Activated T-helper 1 cell treated with anti-CD3 and anti-CD28 coated beads, Interleukin-12 subunit alpha, Interleukin-12 subunit beta, Interleukin-2, Interleukin-4 antibody, amounts not matched to agents 30 ng/mL and 10 ng/mL and 1 ng/mL, durations not matched to agents 14 hours and 24 hours and 36 hours (primary cell): Measurements from ENCODE around the gene HES6. TPM values are rescaled to one million over a fixed set of nuclear protein-coding genes. Genes with fewer than 3 reads are reported as not detected.
A peak's percentile ranks its signal among the peaks of the same experiment; 100 is the strongest.

ENCODE experiments used
- DNase-seq: peaks from one replicate; pipeline ENCODE4 v3.0.0; 2021; ENCODE audit warnings: low spot score
- H3K27ac Mint-ChIP-seq: one replicate; pipeline ENCODE4 v1.8.0; 2021; ENCODE audit warnings: mild to moderate bottlenecking, mixed read lengths
- H3K27me3 Mint-ChIP-seq: one replicate; pipeline ENCODE4 v1.8.0; 2022; ENCODE audit warnings: mild to moderate bottlenecking, moderate library complexity, mixed read lengths; ENCODE audit not compliant: insufficient read depth
- H3K36me3 Mint-ChIP-seq: one replicate; pipeline ENCODE4 v1.8.0; 2021; ENCODE audit warnings: low read depth, mixed read lengths
- H3K4me1 Mint-ChIP-seq: one replicate; pipeline ENCODE4 v1.8.0; 2021; ENCODE audit warnings: low read depth, mixed read lengths
- H3K4me3 Mint-ChIP-seq: one replicate; pipeline ENCODE4 v1.8.0; 2021; ENCODE audit warnings: mild to moderate bottlenecking, moderate library complexity, mixed read lengths
- H3K9me3 Mint-ChIP-seq: one replicate; pipeline ENCODE4 v1.8.0; 2021; ENCODE audit warnings: mixed read lengths
- intact Hi-C: fragments of 100-400 bp; cut with micrococcal nuclease; formaldehyde crosslinking; loops from one replicate; pipeline ENCODE4 v1.15.1; 2024
- total RNA-seq: library from RNA; stranded (reverse); gene quantifications from 2 replicates; pipeline ENCODE4 v1.2.3, GENCODE V29; 2022

HES6 gene
- total RNA-seq, 1 donor from 2014 or later = 11.2 TPM

GRCh38 chr2:238267884-238268680, 28.2 kb upstream of the HES6 start:
- intact Hi-C loops = no loop called here
- H3K27ac Mint-ChIP-seq = no peak overlapping the region
- H3K27me3 Mint-ChIP-seq = no peaks in the 10 kb centered on the region
- no peaks in the 10 kb centered on the region for H3K9me3 Mint-ChIP-seq
- no peak for DNase-seq
- no peak overlapping the region for H3K4me3 Mint-ChIP-seq
- H3K36me3 Mint-ChIP-seq = peaks cover 13% of the 10 kb centered on the region
- H3K4me1 Mint-ChIP-seq = peaks cover 7% of the 10 kb centered on the region

GRCh38 chr2:238267341-238267710, 27.5 kb upstream of the HES6 start:
- Mint-ChIP-seq H3K36me3 (peaks cover 15% of the 10 kb centered on the region), H3K9me3 (no peaks in the 10 kb centered on the region), H3K4me1 (peaks cover 7% of the 10 kb centered on the region), H3K4me3 (no peak overlapping the region), H3K27me3 (no peaks in the 10 kb centered on the region), H3K27ac (no peak overlapping the region)
- intact Hi-C loops = no loop called here
- DNase-seq = no peak

GRCh38 chr2:238265605-238266004, 25.8 kb upstream of the HES6 start:
- Mint-ChIP-seq H3K4me3 (no peak overlapping the region), H3K27ac (no peak overlapping the region), H3K4me1 (peaks cover 7% of the 10 kb centered on the region), H3K27me3 (no peaks in the 10 kb centered on the region), H3K9me3 (no peaks in the 10 kb centered on the region), H3K36me3 (peaks cover 13% of the 10 kb centered on the region)
- no peak for DNase-seq
- intact Hi-C loops = no loop called here

- no peaks in the 10 kb centered on the region for H3K27me3 Mint-ChIP-seq
- no peak overlapping the region for H3K4me3 Mint-ChIP-seq
- peaks cover 7% of the 10 kb centered on the region for H3K4me1 Mint-ChIP-seq
- DNase-seq = no peak
- intact Hi-C loops = loop anchor here (5.0 kb wide), 1 partner anchor 107 kb away; the partner anchor contains the start of gene ERFE
- peaks cover 19% of the 10 kb centered on the region for H3K36me3 Mint-ChIP-seq
- no peaks in the 10 kb centered on the region for H3K9me3 Mint-ChIP-seq
- H3K27ac Mint-ChIP-seq = no peak overlapping the region
These were observed 24.2 kb upstream of the HES6 start for GRCh38 chr2:238264072-238264460.

- Mint-ChIP-seq H3K4me1 (peaks cover 7% of the 10 kb centered on the region), H3K27ac (peak overlapping the region; percentile 43), H3K36me3 (peaks cover 21% of the 10 kb centered on the region), H3K9me3 (no peaks in the 10 kb centered on the region), H3K27me3 (no peaks in the 10 kb centered on the region), H3K4me3 (no peak overlapping the region)
- intact Hi-C loops = loop anchor here (1.0 to 5.0 kb wide), 3 partner anchors 106 to 405 kb away; partner anchors contain the start of gene ERFE
- peak; percentile 67 for DNase-seq
These were observed 23.6 kb upstream of the HES6 start for GRCh38 chr2:238263204-238264071.

- DNase-seq = no peak
- H3K36me3 Mint-ChIP-seq = peaks cover 24% of the 10 kb centered on the region
- peaks cover 7% of the 10 kb centered on the region for H3K4me1 Mint-ChIP-seq
- no peak overlapping the region for H3K27ac Mint-ChIP-seq
- intact Hi-C loops = loop anchor here (1.0 to 5.0 kb wide), 3 partner anchors 105 to 404 kb away; partner anchors contain the start of gene ERFE
- H3K4me3 Mint-ChIP-seq = no peak overlapping the region
- H3K27me3 Mint-ChIP-seq = no peaks in the 10 kb centered on the region
- no peaks in the 10 kb centered on the region for H3K9me3 Mint-ChIP-seq
These were observed 22.8 kb upstream of the HES6 start for GRCh38 chr2:238262496-238263122.

GRCh38 chr2:238261718-238262375, 22.0 kb upstream of the HES6 start:
- H3K27ac Mint-ChIP-seq = no peak overlapping the region
- DNase-seq = no peak
- H3K27me3 Mint-ChIP-seq = no peaks in the 10 kb centered on the region
- peaks cover 22% of the 10 kb centered on the region for H3K36me3 Mint-ChIP-seq
- no peaks in the 10 kb centered on the region for H3K9me3 Mint-ChIP-seq
- H3K4me3 Mint-ChIP-seq = no peak overlapping the region
- intact Hi-C loops = loop anchor here (5.0 kb wide), 1 partner anchor 105 kb away; the partner anchor contains the start of gene ERFE
- H3K4me1 Mint-ChIP-seq = peaks cover 7% of the 10 kb centered on the region

GRCh38 chr2:238260883-238261282, 21.0 kb upstream of the HES6 start:
- Mint-ChIP-seq H3K4me3 (no peak overlapping the region), H3K4me1 (peaks cover 7% of the 10 kb centered on the region), H3K27ac (no peak overlapping the region), H3K9me3 (no peaks in the 10 kb centered on the region), H3K36me3 (peaks cover 24% of the 10 kb centered on the region), H3K27me3 (no peaks in the 10 kb centered on the region)
- DNase-seq = no peak
- intact Hi-C loops = loop anchor here (5.0 kb wide), 1 partner anchor 104 kb away; the partner anchor contains the start of gene ERFE

- DNase-seq = no peak
- Mint-ChIP-seq H3K27ac (no peak overlapping the region), H3K36me3 (peaks cover 32% of the 10 kb centered on the region), H3K27me3 (no peaks in the 10 kb centered on the region), H3K4me1 (peaks cover 7% of the 10 kb centered on the region), H3K4me3 (no peak overlapping the region), H3K9me3 (no peaks in the 10 kb centered on the region)
- intact Hi-C loops = loop anchor here (5.0 kb wide), 1 partner anchor 102 kb away; the partner anchor contains the start of gene ERFE
These were observed 19.5 kb upstream of the HES6 start for GRCh38 chr2:238259061-238260020.

GRCh38 chr2:238257786-238258700, 18.2 kb upstream of the HES6 start:
- peaks cover 26% of the 10 kb centered on the region for H3K36me3 Mint-ChIP-seq
- no peaks in the 10 kb centered on the region for H3K9me3 Mint-ChIP-seq
- no peak overlapping the region for H3K27ac Mint-ChIP-seq
- H3K4me3 Mint-ChIP-seq = no peak overlapping the region
- H3K4me1 Mint-ChIP-seq = no peaks in the 10 kb centered on the region
- intact Hi-C loops = no loop called here
- no peaks in the 10 kb centered on the region for H3K27me3 Mint-ChIP-seq
- no peak for DNase-seq
